H1 (cell line): ENCODE data around the gene SND1. TPM values are rescaled to one million over a fixed set of nuclear protein-coding genes. Genes with fewer than 3 reads are reported as not detected.

Experiments
- CTCF ChIA-PET: fragments of 300-600 bp; sonication (Branson Sonifier 250); formaldehyde crosslinking; loops from one replicate; lab custom pipeline; 2021; ENCODE audit not compliant: partially characterized antibody; lab: Charles Lee
- POLR2A ChIA-PET: fragments of 300-600 bp; sonication (Branson Sonifier 250); formaldehyde crosslinking; loops from one replicate; lab custom pipeline; 2021; ENCODE audit warnings: inconsistent platforms; ENCODE audit not compliant: partially characterized antibody; lab: Charles Lee
- DNase-seq, 2 experiments: peaks; one replicate each; pipeline versions ENCODE4 v3.0.0 to v3.0.0-alpha.2; 2010 to 2022; ENCODE audit warnings: low spot score in 2 of 2, low read depth in 1 of 2, mixed read lengths in 1 of 2
- FAIRE-seq: peaks from 2 replicates; lab custom pipeline; 2011; peaks lifted over from hg19 to GRCh38; lab: Jason Lieb, UNC
- H2AFZ ChIP-seq: 2 replicates; pipeline ENCODE4 v1.8.1; 2012; ENCODE audit warnings: low read length, inconsistent platforms
- H2AK5ac ChIP-seq: 2 replicates; pipeline ENCODE4 v1.6.1; 2013; ENCODE audit warnings: low read depth, low read length
- H2BK120ac ChIP-seq: replicated peaks from 2 replicates; pipeline ENCODE3; 2013; ENCODE audit warnings: low read depth, low read length, inconsistent platforms
- H2BK12ac ChIP-seq: 2 replicates; pipeline ENCODE4 v1.6.1; 2013; ENCODE audit warnings: low read depth, low read length
- H2BK15ac ChIP-seq: 2 replicates; pipeline ENCODE4 v1.6.1; 2013; ENCODE audit warnings: low read length
- H2BK20ac ChIP-seq: 2 replicates; pipeline ENCODE4 v1.6.1; 2013; ENCODE audit warnings: low read length
- H2BK5ac ChIP-seq: 2 replicates; pipeline ENCODE4 v1.6.1; 2013; ENCODE audit warnings: low read depth, low read length
- H3K14ac ChIP-seq: 2 replicates; pipeline ENCODE4 v1.6.1; 2013; ENCODE audit warnings: inconsistent platforms; ENCODE audit not compliant: insufficient read length
- H3K18ac ChIP-seq: 2 replicates; pipeline ENCODE4 v1.6.1; 2013; ENCODE audit warnings: low read length; ENCODE audit errors: extremely low read depth
- H3K23ac ChIP-seq: 2 replicates; pipeline ENCODE4 v1.6.1; 2013; ENCODE audit warnings: inconsistent platforms; ENCODE audit not compliant: insufficient read length
- H3K23me2 ChIP-seq: 2 replicates; pipeline ENCODE4 v1.6.1; 2013; ENCODE audit warnings: low read depth, low read length
- H3K27ac ChIP-seq: 2 replicates; pipeline ENCODE4 v1.6.1; 2011; ENCODE audit warnings: low read depth, low read length, inconsistent platforms
- H3K27me3 ChIP-seq, 4 experiments: replicated peaks in 1 of 4; 1 replicate in 1 of 4; 2 replicates in 3 of 4; pipeline versions ENCODE4 v1.6.1 to v1.8.1; 2011 to 2013; ENCODE audit warnings: low read length in 3 of 4, mild to moderate bottlenecking in 3 of 4, inconsistent platforms in 2 of 4, mixed read lengths in 2 of 4, moderate library complexity in 1 of 4; ENCODE audit not compliant: control insufficient read depth in 3 of 4, insufficient read depth in 3 of 4; ENCODE audit errors: extremely low read depth in 1 of 4
- H3K36me3 ChIP-seq, 4 experiments: 2 replicates each; pipeline versions ENCODE4 v1.6.1 to v1.8.1; 2011 to 2013; ENCODE audit warnings: mild to moderate bottlenecking in 4 of 4, low read length in 3 of 4, moderate library complexity in 2 of 4, control low read depth in 1 of 4, inconsistent platforms in 1 of 4; ENCODE audit not compliant: insufficient read depth in 4 of 4, control insufficient read depth in 2 of 4
- H3K4ac ChIP-seq: replicated peaks from 2 replicates; pipeline ENCODE3; 2013; ENCODE audit warnings: low read length, low read depth, mixed read lengths, inconsistent platforms; ENCODE audit not compliant: insufficient read length
- H3K4me1 ChIP-seq, 4 experiments: replicated peaks in 1 of 4; 1 replicate in 1 of 4; 2 replicates in 3 of 4; pipeline versions ENCODE4 v1.6.1 to v1.8.1; 2011 to 2013; ENCODE audit warnings: low read length in 3 of 4, inconsistent platforms in 2 of 4, mixed read lengths in 1 of 4; ENCODE audit not compliant: insufficient read depth in 4 of 4, control insufficient read depth in 3 of 4
- H3K4me2 ChIP-seq, 2 experiments: 2 replicates each; pipeline versions ENCODE4 v1.6.1 to v1.8.1; 2011 to 2013; ENCODE audit warnings: low read depth in 2 of 2, low read length in 2 of 2, control low read depth in 1 of 2, inconsistent platforms in 1 of 2, mild to moderate bottlenecking in 1 of 2; ENCODE audit not compliant: insufficient read depth in 1 of 2
- H3K4me3 ChIP-seq, 4 experiments: fragments of 200-600, 300-600 bp in 1 of 4; sonication (generic), shearing (Covaris generic), sonication (Bioruptor Twin) in 1 of 4; 2 replicates each; pipeline versions ENCODE4 v1.5.1 to v1.8.1; 2011 to 2016; ENCODE audit warnings: low read length in 4 of 4, low read depth in 3 of 4, control low read depth in 2 of 4, inconsistent platforms in 2 of 4, mild to moderate bottlenecking in 2 of 4, mixed read lengths in 1 of 4, moderate library complexity in 1 of 4; ENCODE audit not compliant: insufficient read depth in 2 of 4; ENCODE audit errors: extremely low read depth in 1 of 4
- H3K56ac ChIP-seq: replicated peaks from 2 replicates; pipeline ENCODE3; 2013; ENCODE audit warnings: low read depth, mild to moderate bottlenecking, mixed read lengths, low read length, inconsistent platforms; ENCODE audit not compliant: insufficient read length
- H3K79me1 ChIP-seq: 2 replicates; pipeline ENCODE4 v1.6.1; 2013; ENCODE audit warnings: low read depth, low read length, control low read depth
- H3K79me2 ChIP-seq, 2 experiments: 2 replicates each; pipeline versions ENCODE4 v1.6.1 to v1.8.1; 2012 to 2013; ENCODE audit warnings: low read length in 2 of 2, mild to moderate bottlenecking in 2 of 2, inconsistent platforms in 1 of 2; ENCODE audit not compliant: insufficient read depth in 2 of 2, control insufficient read depth in 1 of 2
- H3K9ac ChIP-seq, 4 experiments: replicated peaks in 1 of 4; 1 replicate in 1 of 4; 2 replicates in 3 of 4; pipeline versions ENCODE4 v1.6.1 to v1.8.1; 2011 to 2013; ENCODE audit warnings: low read depth in 3 of 4, low read length in 3 of 4, control low read depth in 2 of 4, mild to moderate bottlenecking in 2 of 4, moderate library complexity in 2 of 4, inconsistent platforms in 1 of 4; ENCODE audit errors: extremely low read depth in 1 of 4
- H3K9me3 ChIP-seq, 2 experiments: 2 replicates each; pipeline versions ENCODE4 v1.6.1 to v1.8.1; 2012 to 2013; ENCODE audit warnings: mild to moderate bottlenecking in 2 of 2, moderate library complexity in 2 of 2, control low read depth in 1 of 2, inconsistent platforms in 1 of 2, low read depth in 1 of 2, low read length in 1 of 2, mixed read lengths in 1 of 2; ENCODE audit not compliant: insufficient read depth in 2 of 2
- H4K20me1 ChIP-seq, 2 experiments: replicated peaks in 1 of 2; 2 replicates each; pipeline versions ENCODE3 to v1.8.1; 2011 to 2013; ENCODE audit warnings: inconsistent platforms in 2 of 2, low read length in 2 of 2, mild to moderate bottlenecking in 1 of 2; ENCODE audit not compliant: insufficient read depth in 2 of 2, control insufficient read depth in 1 of 2
- H4K5ac ChIP-seq: 2 replicates; pipeline ENCODE4 v1.6.1; 2013; ENCODE audit warnings: low read length, low read depth, mixed read lengths, inconsistent platforms; ENCODE audit not compliant: insufficient read length
- H4K8ac ChIP-seq: 2 replicates; pipeline ENCODE4 v1.8.0; 2013; ENCODE audit warnings: mild to moderate bottlenecking, moderate library complexity, low read length, inconsistent platforms; ENCODE audit not compliant: insufficient read depth; ENCODE audit errors: extremely low read depth
- H4K91ac ChIP-seq: replicated peaks from 2 replicates; pipeline ENCODE3; 2013; ENCODE audit warnings: low read length, mixed read lengths, inconsistent platforms; ENCODE audit not compliant: insufficient read length
- CBX5 ChIP-seq: fragments of 300-800, 300-1000 bp; sonication (generic); IDR thresholded peaks from 2 replicates; pipeline ENCODE4 v1.7.1; 2016; ENCODE audit warnings: antibody characterized with exemption, low read length, low read depth
- CTCF ChIP-seq, 3 experiments: IDR thresholded peaks; 1 replicate in 2 of 3; 2 replicates in 1 of 3; pipeline versions ENCODE4 v1.5.1 to v1.6.1; 2011; ENCODE audit warnings: low read length in 3 of 3, mild to moderate bottlenecking in 3 of 3, inconsistent platforms in 2 of 3, low read depth in 1 of 3, moderate library complexity in 1 of 3; ENCODE audit not compliant: insufficient read depth in 1 of 3; ENCODE audit errors: control extremely low read depth in 1 of 3
- KDM1A ChIP-seq: fragments of 200-600, 300-600 bp; sonication (generic); IDR thresholded peaks from 2 replicates; pipeline ENCODE4 v1.7.1; 2016; ENCODE audit warnings: mild to moderate bottlenecking, low read length, borderline replicate concordance
- NANOG ChIP-seq: IDR thresholded peaks from 2 replicates; pipeline ENCODE4 v1.6.1; 2011; ENCODE audit warnings: low read length, low read depth, mild to moderate bottlenecking, inconsistent platforms; ENCODE audit not compliant: insufficient read depth, poor library complexity, severe bottlenecking
- NRF1 ChIP-seq: IDR thresholded peaks from 2 replicates; pipeline ENCODE4 v1.6.1; 2011; ENCODE audit warnings: mild to moderate bottlenecking, low read depth, low read length, improper control_type of control experiment
- POU5F1 ChIP-seq: IDR thresholded peaks from 2 replicates; pipeline ENCODE4 v1.6.1; 2011; ENCODE audit warnings: low read depth, mild to moderate bottlenecking, low read length, moderate library complexity
- SIN3A ChIP-seq, 2 experiments: IDR thresholded peaks in 1 of 2; conservative IDR thresholded peaks in 1 of 2; 2 replicates each; pipeline ENCODE4 v1.6.1; 2011 to 2012; ENCODE audit warnings: low read length in 2 of 2, improper control_type of control experiment in 1 of 2, low read depth in 1 of 2, mild to moderate bottlenecking in 1 of 2
- SP2 ChIP-seq: IDR thresholded peaks from 2 replicates; pipeline ENCODE4 v1.6.1; 2012; ENCODE audit warnings: mild to moderate bottlenecking, low read length, inconsistent platforms
- SRF ChIP-seq: IDR thresholded peaks from 2 replicates; pipeline ENCODE4 v1.6.1; 2011; ENCODE audit warnings: mild to moderate bottlenecking, low read depth, low read length, moderate library complexity
- ZNF274 ChIP-seq: IDR thresholded peaks from 2 replicates; pipeline ENCODE4 v1.7.0; 2012; ENCODE audit warnings: low read length, borderline replicate concordance; ENCODE audit errors: extremely low read depth
- WGBS, 2 experiments: shearing (Covaris generic) in 1 of 2; methylation state at CpG; one replicate each; pipeline versions ENCODE4 v1.1.6 to v1.1.7; 2013 to 2015; ENCODE audit warnings: low lambda C conversion rate in 2 of 2, mixed read lengths in 2 of 2, inconsistent platforms in 1 of 2, low coverage in 1 of 2, missing lambda C conversion rate in 1 of 2; ENCODE audit not compliant: insufficient replicate concordance in 2 of 2, insufficient coverage in 1 of 2, insufficient read length in 1 of 2; ENCODE audit errors: extremely low coverage in 1 of 2, missing lambda C conversion rate in 1 of 2; 5-methylcytosine and 5-hydroxymethylcytosine counted together
- polyA plus RNA-seq, 7 experiments: library from polyadenylated mRNA; depleted of rRNA in 3 of 7; stranded (reverse) in 5 of 7; unstranded in 2 of 7; fragments of >200 nt in 5 of 7; fragments of 200-250 nt in 2 of 7; gene quantifications; 1 replicate in 5 of 7; 2 replicates in 1 of 7; 4 replicates in 1 of 7; pipeline versions ENCODE4 v1.2.1 to v1.2.3, GENCODE V29; 2011 to 2013; ENCODE audit warnings: missing spikeins in 2 of 7, mixed read lengths in 2 of 7
- total RNA-seq: library from RNA; stranded (reverse); fragmentation: NEBNext Ultra II Directional; extraction: Animal tissue kit (Norgen Biotek cat#: 25700); gene quantifications from 2 replicates; pipeline ENCODE4 v1.2.1, GENCODE V29; 2021

The SND1 gene
- total and polyA plus RNA-seq, 2 of the 8 experiments (the other 6 are each of a cell fraction or from before 2014, with no cell fraction given) = 122 to 290 TPM

GRCh38 chr7:127769696-127770400, 117.9 kb downstream of the SND1 start:
- Histone ChIP-seq H3K27ac (no peak overlapping the region), H4K5ac (no peak overlapping the region), H4K20me1 (peaks cover 0 to 2% of the 10 kb centered on the region in 2 experiments), H3K18ac (no peak overlapping the region), H2AK5ac (no peak overlapping the region), H2BK120ac (no peak overlapping the region), H4K8ac (no peak overlapping the region), H3K4me2 (no peak overlapping the region), H2AFZ (no peak overlapping the region), H3K4me3 (no peak overlapping the region), H3K36me3 (no peaks in the 10 kb centered on the region), H4K91ac (no peak overlapping the region), H2BK12ac (no peak overlapping the region), H3K4me1 (peaks cover 0 to 3% (median 1%) of the 10 kb centered on the region in 4 experiments; a peak in 2 of 7 replicates), H3K4ac (no peak overlapping the region), H3K23me2 (no peaks in the 10 kb centered on the region), H3K27me3 (no peaks in the 10 kb centered on the region), H3K14ac (no peak overlapping the region), H3K23ac (no peak overlapping the region), H3K56ac (no peak overlapping the region), H3K9ac (no peak overlapping the region), H3K9me3 (no peaks in the 10 kb centered on the region), H3K79me1 (no peaks in the 10 kb centered on the region; the same call in 1 of the 2 replicates), H2BK20ac (no peak overlapping the region), H2BK5ac (no peak overlapping the region), H2BK15ac (no peak overlapping the region), H3K79me2 (peaks cover 0 to 72% of the 10 kb centered on the region in 2 experiments; a peak in 2 of 4 replicates)
- POLR2A ChIA-PET = no interaction called here
- 88% methylated on average over 4 of the region's 4 CpGs; no CpG with 5 or more reads in 1 of the 2 experiments for WGBS, 2 experiments
- FAIRE-seq = no peak
- no peak for DNase-seq
- CTCF ChIA-PET = interaction anchor here (1.2 to 2.3 kb wide), 3 partner anchors 23 to 221 kb away, joined by 3 to 7 read pairs (median 3); no protein-coding TSS in a partner anchor
- TF ChIP-seq KDM1A (no peak), SIN3A (conservative IDR thresholded peaks at IDR 0.05 in 1 of 2, IDR thresholded peaks at IDR 0.05 in 1 of 2; ENCODE audit: low read depth in 1 of 2, low read length in 2 of 2) (no peak), CBX5 (no peak), CTCF (IDR thresholded peaks at IDR 0.05; ENCODE audit: control extremely low read depth in 1 of 3, insufficient read depth in 1 of 3, low read depth in 1 of 3, low read length in 3 of 3) (no peak), SP2 (no peak), ZNF274 (no peak), SRF (no peak), NRF1 (no peak), POU5F1 (no peak), NANOG (no peak)
